ENCODE data around the gene AXIN1. TPM values are rescaled to one million over a fixed set of nuclear protein-coding genes. Genes with fewer than 3 reads are reported as not detected.

The AXIN1 gene
- total RNA-seq, 1 donor from 2014 or later: 28.9 TPM

DNA sequence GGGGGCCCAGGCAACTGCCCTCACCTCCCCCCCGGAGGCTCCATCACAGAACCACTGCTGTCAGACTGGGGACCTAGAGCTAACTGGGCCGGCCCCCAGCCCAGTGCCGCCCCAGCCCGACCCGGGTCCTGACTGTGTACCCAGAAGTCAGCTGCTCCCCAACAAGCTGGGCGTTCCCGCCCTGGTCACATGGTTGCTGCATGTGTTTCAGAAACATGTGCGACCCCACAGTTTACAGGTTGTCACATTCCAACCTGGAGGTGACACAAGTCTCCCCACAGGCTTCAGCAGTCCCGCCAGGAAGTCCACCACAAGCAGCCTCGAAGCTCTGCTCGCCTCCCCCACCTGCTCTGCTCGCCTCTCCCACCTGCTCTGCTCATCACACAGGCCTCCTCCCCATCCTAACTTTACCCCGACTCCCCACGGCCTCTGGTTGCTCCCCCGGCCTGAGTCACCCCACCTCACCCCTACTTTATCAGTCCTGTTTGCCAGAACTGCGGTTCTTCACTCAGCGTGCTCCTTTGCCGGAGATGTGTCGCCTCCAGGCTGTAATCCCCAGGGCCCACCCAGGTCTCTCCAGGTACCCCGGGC lies 16.8 kb upstream of the AXIN1 start:
- ATAC-seq: no peak

DNA sequence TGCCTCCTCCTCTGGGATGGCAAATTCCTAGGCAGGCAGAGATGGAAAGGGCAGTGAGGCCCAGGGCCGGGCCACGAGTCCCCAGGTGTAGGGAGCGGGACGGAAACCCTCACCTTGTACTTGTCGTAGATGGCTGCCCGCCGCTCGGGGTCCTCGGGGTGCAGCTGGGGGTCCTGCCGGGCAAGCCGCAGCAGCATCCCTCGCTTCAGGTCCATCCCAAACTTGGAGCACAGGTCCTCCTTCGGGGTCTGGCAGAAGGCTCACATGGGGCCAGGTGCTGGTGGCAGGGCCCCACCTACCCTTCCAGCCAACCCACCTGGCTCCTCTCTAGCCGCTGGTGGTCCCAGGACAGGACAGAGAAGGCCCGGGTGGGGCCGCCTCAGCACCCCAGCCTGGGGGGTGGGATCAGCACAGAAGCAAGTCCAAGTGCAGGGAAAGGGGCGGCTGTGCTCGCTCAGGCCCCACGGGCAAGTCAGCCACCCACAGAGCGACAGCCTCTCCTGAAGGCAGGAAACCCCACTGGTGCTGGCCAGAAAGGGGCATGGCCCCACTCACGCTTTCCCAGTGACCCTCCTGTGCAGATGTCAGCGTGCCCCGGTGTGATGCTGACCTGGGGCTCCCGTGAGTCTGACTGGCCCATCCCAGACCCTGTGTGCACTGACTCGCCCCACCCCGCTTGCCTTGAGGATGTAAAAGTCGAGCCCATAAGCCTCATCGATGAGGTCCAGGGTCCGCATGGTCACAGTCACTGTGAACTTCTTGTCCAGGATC lies 16.1 kb upstream of the AXIN1 start:
- Histone ChIP-seq H3K4me3 (no peak overlapping the region), H3K9me3 (no peaks in the 10 kb centered on the region), H3K27ac (no peak overlapping the region), H3K27me3 (no peaks in the 10 kb centered on the region), H3K36me3 (peaks cover 40% of the 10 kb centered on the region), H3K4me1 (peaks cover 16% of the 10 kb centered on the region)
- no peak for ATAC-seq
- intact Hi-C loops (cut with DNase I): no loop called here
- DNase-seq: no peak
- TF ChIP-seq, protein P1, sequence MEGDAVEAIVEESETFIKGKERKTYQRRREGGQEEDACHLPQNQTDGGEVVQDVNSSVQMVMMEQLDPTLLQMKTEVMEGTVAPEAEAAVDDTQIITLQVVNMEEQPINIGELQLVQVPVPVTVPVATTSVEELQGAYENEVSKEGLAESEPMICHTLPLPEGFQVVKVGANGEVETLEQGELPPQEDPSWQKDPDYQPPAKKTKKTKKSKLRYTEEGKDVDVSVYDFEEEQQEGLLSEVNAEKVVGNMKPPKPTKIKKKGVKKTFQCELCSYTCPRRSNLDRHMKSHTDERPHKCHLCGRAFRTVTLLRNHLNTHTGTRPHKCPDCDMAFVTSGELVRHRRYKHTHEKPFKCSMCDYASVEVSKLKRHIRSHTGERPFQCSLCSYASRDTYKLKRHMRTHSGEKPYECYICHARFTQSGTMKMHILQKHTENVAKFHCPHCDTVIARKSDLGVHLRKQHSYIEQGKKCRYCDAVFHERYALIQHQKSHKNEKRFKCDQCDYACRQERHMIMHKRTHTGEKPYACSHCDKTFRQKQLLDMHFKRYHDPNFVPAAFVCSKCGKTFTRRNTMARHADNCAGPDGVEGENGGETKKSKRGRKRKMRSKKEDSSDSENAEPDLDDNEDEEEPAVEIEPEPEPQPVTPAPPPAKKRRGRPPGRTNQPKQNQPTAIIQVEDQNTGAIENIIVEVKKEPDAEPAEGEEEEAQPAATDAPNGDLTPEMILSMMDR (IDR thresholded peaks at IDR 0.05): no peak

More for the DNA sequence above, 16.8 kb upstream of the AXIN1 start:
- Histone ChIP-seq H3K4me3 (no peak overlapping the region), H3K9me3 (no peaks in the 10 kb centered on the region), H3K36me3 (peaks cover 46% of the 10 kb centered on the region), H3K27me3 (no peaks in the 10 kb centered on the region), H3K4me1 (peaks cover 16% of the 10 kb centered on the region), H3K27ac (no peak overlapping the region)
- intact Hi-C loops (cut with DNase I): no loop called here
- TF ChIP-seq, protein P1 (IDR thresholded peaks at IDR 0.05): no peak
- peak; percentile 64 for DNase-seq

DNA sequence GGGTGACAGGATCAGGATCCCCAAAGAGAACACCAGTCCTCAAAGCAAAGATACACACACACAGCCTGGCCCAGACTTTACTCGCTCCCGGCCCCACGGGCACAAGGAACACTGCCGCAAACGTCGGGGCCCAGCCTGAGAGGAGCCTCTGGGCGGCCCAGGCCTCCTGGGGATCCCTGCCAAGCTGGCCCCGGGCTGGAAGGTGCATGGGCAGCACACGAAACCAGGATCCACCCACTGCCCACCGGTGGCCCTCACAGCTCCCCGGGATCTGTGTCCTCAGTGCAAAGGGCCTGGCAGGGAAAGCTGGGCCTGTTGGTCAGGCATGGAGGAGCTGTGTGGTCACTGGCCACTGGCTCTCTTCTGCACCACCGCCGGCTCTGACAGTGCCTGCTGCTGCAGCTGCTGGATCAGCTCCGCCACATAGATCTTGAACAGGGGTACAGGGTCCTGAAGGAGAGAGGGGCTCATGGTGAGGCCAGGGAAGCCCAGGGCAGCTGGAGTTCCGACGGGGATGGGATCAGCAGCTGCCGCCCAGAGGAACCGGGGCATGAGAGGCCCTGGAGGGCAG lies 14.9 kb upstream of the AXIN1 start:
- intact Hi-C loops (cut with DNase I): no loop called here
- ATAC-seq: no peak
- H3K4me1 ChIP-seq: peaks cover 16% of the 10 kb centered on the region
- H3K9me3 ChIP-seq: no peaks in the 10 kb centered on the region
- DNase-seq: no peak
- H3K4me3 ChIP-seq: no peak overlapping the region
- H3K27me3 ChIP-seq: peaks cover 5% of the 10 kb centered on the region
- TF ChIP-seq, protein P1 (IDR thresholded peaks at IDR 0.05): no peak
- no peak overlapping the region for H3K27ac ChIP-seq
- H3K36me3 ChIP-seq: peaks cover 30% of the 10 kb centered on the region

DNA sequence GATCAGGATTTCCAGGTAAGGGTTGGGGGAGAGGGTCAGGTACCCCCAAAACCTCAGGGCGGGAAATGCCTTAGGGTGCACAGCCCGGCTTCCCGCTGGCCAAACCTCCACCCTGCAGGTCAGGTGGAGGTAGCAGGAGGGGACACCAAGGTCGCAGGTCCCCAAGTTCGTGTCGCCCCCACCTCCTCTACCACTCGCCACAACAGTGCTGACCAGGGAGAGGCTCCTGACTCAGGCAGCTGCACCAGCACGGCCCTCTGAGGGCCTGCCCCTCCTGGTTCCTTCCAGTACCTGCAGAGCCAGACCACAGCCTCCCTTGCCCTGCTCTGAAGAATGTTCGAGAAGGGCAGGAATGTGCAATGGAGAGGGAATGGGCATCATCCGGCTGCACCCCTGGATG lies 14.0 kb upstream of the AXIN1 start:
- TF ChIP-seq, protein P1 (IDR thresholded peaks at IDR 0.05): no peak
- peaks cover 22% of the 10 kb centered on the region for H3K36me3 ChIP-seq
- no peak overlapping the region for H3K4me3 ChIP-seq
- H3K27me3 ChIP-seq: peaks cover 5% of the 10 kb centered on the region
- ATAC-seq (no peak), DNase-seq (no peak)
- intact Hi-C loops (cut with DNase I): no loop called here
- H3K4me1 ChIP-seq: peaks cover 16% of the 10 kb centered on the region
- H3K9me3 ChIP-seq: no peaks in the 10 kb centered on the region
- no peak overlapping the region for H3K27ac ChIP-seq

DNA sequence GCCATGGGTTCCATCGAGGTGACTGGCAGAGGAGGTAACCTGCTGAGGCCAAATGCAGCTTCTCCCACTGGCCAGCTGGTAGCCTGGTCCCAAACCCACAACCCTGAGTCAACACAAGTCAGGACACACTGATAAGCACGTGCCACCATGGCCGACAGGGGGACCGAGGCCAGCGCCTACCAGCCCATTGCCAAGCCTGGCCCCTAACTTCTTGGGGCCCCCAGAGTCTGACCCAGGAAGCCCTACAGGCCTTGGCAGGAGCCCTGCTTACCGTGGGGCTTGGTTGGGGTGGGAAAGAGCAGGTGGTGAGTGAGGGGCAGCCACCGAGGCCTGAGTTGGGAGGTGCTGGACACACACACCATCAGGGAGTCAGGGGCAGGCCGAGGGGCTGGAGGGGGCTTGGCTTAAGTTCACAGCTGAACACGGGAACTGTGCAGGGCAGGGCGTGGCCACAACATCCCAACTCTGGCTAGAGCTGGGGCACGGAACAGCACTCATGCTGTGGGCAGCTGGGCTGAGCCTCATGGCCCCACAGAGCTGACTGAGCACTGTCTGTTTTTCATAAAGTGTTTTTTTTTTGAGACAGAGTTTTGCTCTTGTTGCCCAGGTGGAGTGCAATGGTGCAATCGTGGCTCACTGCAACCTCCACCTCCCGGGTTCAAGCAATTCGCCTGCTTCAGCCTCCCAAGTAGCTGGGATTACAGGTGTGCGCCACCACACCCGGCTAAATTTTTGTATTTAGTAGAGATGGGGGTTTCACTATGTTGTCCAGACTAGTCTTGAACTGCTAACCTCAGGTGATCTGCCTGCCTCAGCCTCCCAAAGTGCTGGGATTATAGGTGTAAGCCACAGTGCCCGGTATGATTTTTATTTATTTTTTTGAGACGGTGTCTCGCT lies 12.3 kb upstream of the AXIN1 start:
- Histone ChIP-seq H3K4me1 (peaks cover 8% of the 10 kb centered on the region), H3K9me3 (no peaks in the 10 kb centered on the region), H3K27ac (no peak overlapping the region), H3K36me3 (peaks cover 22% of the 10 kb centered on the region), H3K4me3 (no peak overlapping the region), H3K27me3 (peaks cover 5% of the 10 kb centered on the region)
- intact Hi-C loops (cut with DNase I): no loop called here
- TF ChIP-seq, protein P1 (IDR thresholded peaks at IDR 0.05): no peak
- ATAC-seq (no peak), DNase-seq (no peak)

All from upper lobe of right lung (tissue), 1 donor.